Endothelial cell of umbilical vein (primary cell): ENCODE results near the gene STK24. TPM values are rescaled to one million over a fixed set of nuclear protein-coding genes. Genes with fewer than 3 reads are reported as not detected.

ENCODE experiments used
- BruUV-seq: library from RNA; stranded (reverse); fragments of 400-500 nt; replicated peaks from 2 replicates; lab custom pipeline; 2021; lab: Mats Ljungman, UMichigan
- CTCF ChIA-PET: fragments of 300-600, 350-600 bp; sonication (Branson Sonifier 250); formaldehyde crosslinking; loops from one replicate; lab custom pipeline; 2021; ENCODE audit warnings: antibody characterized with exemption, inconsistent platforms; lab: Charles Lee
- POLR2A ChIA-PET: fragments of 300-600, 350-600 bp; sonication (Branson Sonifier 250); formaldehyde crosslinking; loops from one replicate; lab custom pipeline; 2021; ENCODE audit warnings: antibody characterized with exemption, inconsistent platforms; lab: Charles Lee
- DNase-seq: peaks from one replicate; pipeline ENCODE4 v3.0.0-alpha.2; 2011; ENCODE audit warnings: low read depth, low spot score
- FAIRE-seq: peaks from 2 replicates; lab custom pipeline; 2011; peaks lifted over from hg19 to GRCh38; lab: Jason Lieb, UNC
- H2AFZ ChIP-seq: 2 replicates; pipeline ENCODE4 v1.6.0; 2012; ENCODE audit warnings: low read depth, low read length, control low read depth, inconsistent platforms
- H3K27ac ChIP-seq: 2 replicates; pipeline ENCODE4 v1.5.1; 2011; ENCODE audit warnings: low read depth, mild to moderate bottlenecking, control low read depth, low read length, moderate library complexity; ENCODE audit not compliant: insufficient read depth
- H3K27me3 ChIP-seq, 2 experiments: 2 replicates each; pipeline versions ENCODE4 v1.6.0 to v1.6.1; 2011; ENCODE audit warnings: low read length in 2 of 2, mixed read lengths in 1 of 2; ENCODE audit not compliant: control insufficient read depth in 2 of 2, insufficient read depth in 2 of 2
- H3K36me3 ChIP-seq, 2 experiments: 2 replicates in 1 of 2; 3 replicates in 1 of 2; pipeline ENCODE4 v1.5.1; 2011; ENCODE audit warnings: low read length in 2 of 2, mild to moderate bottlenecking in 1 of 2, moderate library complexity in 1 of 2; ENCODE audit not compliant: control insufficient read depth in 2 of 2, insufficient read depth in 2 of 2; ENCODE audit errors: extremely low read depth in 1 of 2
- H3K4me1 ChIP-seq: 3 replicates; pipeline ENCODE4 v1.5.1; 2011; ENCODE audit warnings: mild to moderate bottlenecking, low read length; ENCODE audit not compliant: control insufficient read depth, insufficient read depth; ENCODE audit errors: extremely low read depth
- H3K4me2 ChIP-seq: 2 replicates; pipeline ENCODE4 v1.6.1; 2011; ENCODE audit warnings: low read length, control low read depth, mixed read lengths; ENCODE audit not compliant: insufficient read depth
- H3K4me3 ChIP-seq, 3 experiments: fragments of 200-600 bp in 1 of 3; sonication (generic), shearing (Covaris generic) in 1 of 3; replicated peaks in 1 of 3; 2 replicates each; pipeline ENCODE4 v1.5.1; 2011 to 2016; ENCODE audit warnings: control low read depth in 3 of 3, low read length in 3 of 3, mild to moderate bottlenecking in 2 of 3, inconsistent platforms in 1 of 3, low read depth in 1 of 3, moderate library complexity in 1 of 3; ENCODE audit not compliant: insufficient read depth in 1 of 3
- H3K79me2 ChIP-seq: 2 replicates; pipeline ENCODE4 v1.6.0; 2012; ENCODE audit warnings: low read length, inconsistent platforms; ENCODE audit not compliant: control insufficient read depth, insufficient read depth
- H3K9ac ChIP-seq: replicated peaks from 2 replicates; pipeline ENCODE3; 2011; ENCODE audit warnings: low read length, control low read depth; ENCODE audit not compliant: insufficient read depth; ENCODE audit errors: extremely low read depth
- H3K9me1 ChIP-seq: replicated peaks from 3 replicates; pipeline ENCODE4 v1.6.0; 2011; ENCODE audit warnings: mild to moderate bottlenecking, low read length; ENCODE audit not compliant: control insufficient read depth, insufficient read depth; ENCODE audit errors: extremely low read depth
- H3K9me3 ChIP-seq: replicated peaks from 2 replicates; pipeline ENCODE4 v1.5.1; 2012; ENCODE audit warnings: low read length, inconsistent platforms; ENCODE audit not compliant: control insufficient read depth, insufficient read depth
- H4K20me1 ChIP-seq: replicated peaks from 2 replicates; pipeline ENCODE3; 2011; ENCODE audit warnings: mild to moderate bottlenecking, low read length; ENCODE audit not compliant: control insufficient read depth, insufficient read depth; ENCODE audit errors: extremely low read depth
- FOS ChIP-seq: IDR thresholded peaks from 2 replicates; pipeline ENCODE4 v1.6.1; 2011; ENCODE audit warnings: mild to moderate bottlenecking, low read length, moderate library complexity, borderline replicate concordance; ENCODE audit not compliant: insufficient read depth
- JUN ChIP-seq: IDR thresholded peaks from 2 replicates; pipeline ENCODE4 v1.6.1; 2011; ENCODE audit warnings: borderline replicate concordance, low read depth; ENCODE audit not compliant: insufficient read length, insufficient read depth
- MAX ChIP-seq: IDR thresholded peaks from 2 replicates; pipeline ENCODE4 v1.6.1; 2011; ENCODE audit not compliant: insufficient read depth, insufficient read length
- POLR2A ChIP-seq: IDR thresholded peaks from 2 replicates; pipeline ENCODE4 v1.6.1; 2012; ENCODE audit warnings: low read depth, mild to moderate bottlenecking, control low read depth, low read length
- POLR2AphosphoS5 ChIP-seq: IDR thresholded peaks from 2 replicates; pipeline ENCODE4 v1.6.1; 2012; ENCODE audit warnings: low read depth, mild to moderate bottlenecking, control low read depth, low read length, moderate library complexity; ENCODE audit not compliant: insufficient read depth
- dilution Hi-C: fragments of 300-500 bp; cut with MboI; formaldehyde crosslinking; loops from one replicate; pipeline ENCODE4 v1.15.0; 2019; ENCODE audit warnings: low sequenced_read_pairs; ENCODE audit not compliant: extremely low pct_ligation_motif_present
- intact Hi-C: fragments of 100-400 bp; cut with micrococcal nuclease; formaldehyde crosslinking; loops from one replicate; pipeline ENCODE4 v1.10.0; 2022
- polyA plus RNA-seq, 4 experiments: library from polyadenylated mRNA; depleted of rRNA in 3 of 4; stranded (reverse) in 3 of 4; unstranded in 1 of 4; fragments of >200 nt; gene quantifications; 2 replicates each; pipeline versions ENCODE4 v1.2.1 to v1.2.3, GENCODE V29; 2011 to 2012; ENCODE audit warnings: missing spikeins in 1 of 4
- total RNA-seq: library from RNA; stranded (reverse); gene quantifications from 2 replicates; pipeline ENCODE4 v1.2.3, GENCODE V29; 2021
- TF ChIP-seq, protein P1 (sequence below), 2 donors: IDR thresholded peaks; 1 replicate in 1 of 2; 2 replicates in 1 of 2; pipeline ENCODE4 v1.5.1; 2011; ENCODE audit warnings: low read length in 2 of 2, mild to moderate bottlenecking in 2 of 2, moderate library complexity in 2 of 2, control low read depth in 1 of 2, inconsistent platforms in 1 of 2, low read depth in 1 of 2; ENCODE audit not compliant: insufficient read depth in 1 of 2; ENCODE audit errors: extremely low read depth in 1 of 2

Gene STK24
- total and polyA plus RNA-seq, 2 donors (not counting 3 experiments of a cell fraction or from before 2014, with no cell fraction given): 43.3 to 100 TPM

DNA sequence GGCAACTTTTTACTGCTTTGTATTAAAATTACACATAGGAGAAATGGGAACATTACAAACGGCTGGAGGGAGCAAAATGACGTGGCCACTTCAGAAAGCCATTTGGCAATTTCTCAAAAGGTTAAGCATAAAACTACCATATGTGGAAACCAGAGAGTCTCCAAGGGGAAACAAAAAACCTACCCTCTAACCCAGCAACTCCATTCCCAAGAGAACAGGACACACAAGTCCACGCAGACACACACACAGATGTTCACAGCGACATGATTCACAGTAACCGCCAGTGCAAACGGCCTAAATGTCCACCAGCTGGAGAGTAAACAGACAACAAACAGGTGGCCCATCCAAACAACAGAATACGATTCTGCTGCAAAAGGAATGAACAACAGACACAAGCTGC lies 37.2 kb downstream of the STK24 start:
- DNase-seq (no peak), FAIRE-seq (no peak)
- no peaks in the 10 kb centered on the region for H3K27me3 ChIP-seq
- H2AFZ ChIP-seq: no peak overlapping the region
- H4K20me1 ChIP-seq: peaks cover 14% of the 10 kb centered on the region
- intact Hi-C loops: no loop called here
- no peak overlapping the region for H3K4me2 ChIP-seq
- H3K79me2 ChIP-seq: peaks cover 98% of the 10 kb centered on the region
- dilution Hi-C loops: no loop called here
- H3K9ac ChIP-seq: no peak overlapping the region
- H3K4me3 ChIP-seq: no peak overlapping the region
- peaks cover 0 to 2% of the 10 kb centered on the region in 2 experiments for H3K36me3 ChIP-seq
- TF ChIP-seq FOS: no peak
- TF ChIP-seq POLR2AphosphoS5: no peak
- TF ChIP-seq, protein P1, sequence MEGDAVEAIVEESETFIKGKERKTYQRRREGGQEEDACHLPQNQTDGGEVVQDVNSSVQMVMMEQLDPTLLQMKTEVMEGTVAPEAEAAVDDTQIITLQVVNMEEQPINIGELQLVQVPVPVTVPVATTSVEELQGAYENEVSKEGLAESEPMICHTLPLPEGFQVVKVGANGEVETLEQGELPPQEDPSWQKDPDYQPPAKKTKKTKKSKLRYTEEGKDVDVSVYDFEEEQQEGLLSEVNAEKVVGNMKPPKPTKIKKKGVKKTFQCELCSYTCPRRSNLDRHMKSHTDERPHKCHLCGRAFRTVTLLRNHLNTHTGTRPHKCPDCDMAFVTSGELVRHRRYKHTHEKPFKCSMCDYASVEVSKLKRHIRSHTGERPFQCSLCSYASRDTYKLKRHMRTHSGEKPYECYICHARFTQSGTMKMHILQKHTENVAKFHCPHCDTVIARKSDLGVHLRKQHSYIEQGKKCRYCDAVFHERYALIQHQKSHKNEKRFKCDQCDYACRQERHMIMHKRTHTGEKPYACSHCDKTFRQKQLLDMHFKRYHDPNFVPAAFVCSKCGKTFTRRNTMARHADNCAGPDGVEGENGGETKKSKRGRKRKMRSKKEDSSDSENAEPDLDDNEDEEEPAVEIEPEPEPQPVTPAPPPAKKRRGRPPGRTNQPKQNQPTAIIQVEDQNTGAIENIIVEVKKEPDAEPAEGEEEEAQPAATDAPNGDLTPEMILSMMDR (IDR thresholded peaks at IDR 0.05; ENCODE audit: extremely low read depth in 1 of 2, insufficient read depth in 1 of 2, low read depth in 1 of 2, low read length in 2 of 2): no peak
- TF ChIP-seq POLR2A: no peak
- no peak for TF ChIP-seq JUN
- no peak for TF ChIP-seq MAX
- no TSS peak for BruUV-seq
- ChIA-PET POLR2A (no interaction called here), CTCF (interaction anchor here (0.9 to 2.3 kb wide), 4 partner anchors 8 to 94 kb away, joined by 3 to 13 read pairs (median 6); no protein-coding TSS in a partner anchor)
- H3K27ac ChIP-seq: no peak overlapping the region
- H3K9me1 ChIP-seq: no peaks in the 10 kb centered on the region
- peaks cover 15% of the 10 kb centered on the region for H3K4me1 ChIP-seq
- H3K9me3 ChIP-seq: no peaks in the 10 kb centered on the region
